NCI-H526 (cell line): ENCODE data around the gene LHX5.

Experiments
- DNase-seq, 2 experiments: peaks; one replicate each; lab custom pipeline; 2025; lab: John Stamatoyannopoulos, UW

The LHX5 gene

DNA sequence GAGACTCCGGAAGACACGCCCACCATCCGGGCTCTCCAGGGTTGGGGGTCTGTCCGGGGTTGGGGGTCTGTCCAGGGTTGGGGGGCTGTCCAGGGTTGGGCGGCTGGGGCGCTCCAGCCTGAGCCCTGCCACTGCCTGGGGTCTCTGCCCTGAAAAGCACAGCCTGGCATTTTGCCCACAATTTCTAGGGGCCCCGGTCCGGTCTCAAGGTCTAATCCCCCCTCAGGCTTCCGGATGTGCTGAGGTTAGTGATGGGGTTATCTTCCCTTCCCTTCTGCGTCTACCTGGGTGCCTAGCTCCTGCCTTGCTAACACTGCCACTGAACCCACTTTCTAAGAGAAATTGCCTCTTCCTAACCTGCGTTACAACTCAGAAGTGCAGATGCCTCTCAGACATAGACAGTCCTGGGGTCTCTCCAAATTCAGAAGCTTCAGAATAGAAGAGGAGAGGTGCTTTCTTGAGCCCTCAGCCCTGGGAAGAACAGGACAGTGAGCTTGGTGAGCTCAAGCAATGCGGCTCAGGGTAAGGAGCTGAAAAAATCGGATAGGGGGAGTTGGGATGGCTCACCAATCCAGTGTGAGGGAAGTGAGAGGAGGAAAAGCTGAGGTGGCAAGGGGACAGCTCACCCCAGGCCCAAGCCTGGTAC lies 5.7 kb downstream of the LHX5 start:
- no peak for DNase-seq

DNA sequence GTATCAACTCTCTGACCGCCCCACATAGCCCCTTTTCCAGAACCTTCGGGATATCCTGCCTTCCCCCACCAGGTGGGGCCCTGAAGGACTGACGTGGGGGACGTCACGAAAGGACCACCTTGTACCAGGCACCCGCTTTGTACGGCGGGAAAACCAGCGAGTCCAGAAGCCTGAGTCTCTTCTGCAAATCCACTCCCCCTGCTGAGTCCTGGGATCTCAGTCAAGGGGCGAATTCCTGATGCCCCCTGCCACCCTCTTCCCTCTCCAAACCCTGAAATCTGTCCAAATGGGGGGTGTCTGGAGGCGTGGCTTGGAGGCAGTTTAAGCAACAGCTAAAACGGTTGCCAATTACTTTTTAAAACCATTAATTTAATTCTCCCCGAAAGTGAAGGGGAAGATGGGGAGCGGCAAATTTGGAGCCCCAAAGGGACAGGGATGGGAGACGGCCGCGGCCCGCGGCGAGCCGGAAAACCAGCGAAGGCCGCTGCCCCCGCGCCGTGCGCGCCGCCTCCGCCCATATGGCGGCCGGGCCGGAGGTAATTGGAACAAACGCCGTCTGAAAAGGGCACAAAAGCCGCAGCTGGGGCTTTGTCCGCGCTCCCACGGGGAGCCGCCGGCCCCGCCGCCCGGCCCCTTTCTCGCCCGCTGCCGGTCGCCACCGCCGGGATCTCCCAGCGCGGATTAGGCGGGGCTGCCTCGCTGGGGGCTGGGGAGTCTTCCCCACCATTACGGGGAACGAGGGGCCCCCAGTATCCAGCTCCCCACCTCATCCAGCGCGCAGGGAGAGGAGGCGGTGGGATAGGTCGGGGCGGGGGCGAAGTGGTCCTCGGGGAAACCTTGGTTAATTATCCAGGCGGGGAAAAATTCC lies 6.6 kb downstream of the LHX5 start:
- DNase-seq = peak in 1 of 2 experiments; percentile 25

DNA sequence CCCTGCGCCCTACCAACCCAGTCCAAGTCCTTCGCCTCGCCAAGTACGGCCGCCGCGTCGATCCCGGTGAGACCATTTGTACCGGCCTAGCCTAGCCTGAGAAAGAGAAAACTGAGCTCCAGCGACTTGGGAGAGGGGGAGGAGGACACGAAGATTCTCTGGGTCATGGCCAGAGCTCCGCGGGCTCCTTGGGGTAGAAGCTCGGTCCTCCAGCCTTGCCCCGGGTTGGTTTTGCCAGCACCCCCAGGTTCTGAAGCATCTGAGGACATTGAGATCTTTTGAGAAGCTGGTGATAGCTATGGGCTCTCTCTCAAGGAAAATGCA lies 7.3 kb downstream of the LHX5 start:
- DNase-seq = no peak

DNA sequence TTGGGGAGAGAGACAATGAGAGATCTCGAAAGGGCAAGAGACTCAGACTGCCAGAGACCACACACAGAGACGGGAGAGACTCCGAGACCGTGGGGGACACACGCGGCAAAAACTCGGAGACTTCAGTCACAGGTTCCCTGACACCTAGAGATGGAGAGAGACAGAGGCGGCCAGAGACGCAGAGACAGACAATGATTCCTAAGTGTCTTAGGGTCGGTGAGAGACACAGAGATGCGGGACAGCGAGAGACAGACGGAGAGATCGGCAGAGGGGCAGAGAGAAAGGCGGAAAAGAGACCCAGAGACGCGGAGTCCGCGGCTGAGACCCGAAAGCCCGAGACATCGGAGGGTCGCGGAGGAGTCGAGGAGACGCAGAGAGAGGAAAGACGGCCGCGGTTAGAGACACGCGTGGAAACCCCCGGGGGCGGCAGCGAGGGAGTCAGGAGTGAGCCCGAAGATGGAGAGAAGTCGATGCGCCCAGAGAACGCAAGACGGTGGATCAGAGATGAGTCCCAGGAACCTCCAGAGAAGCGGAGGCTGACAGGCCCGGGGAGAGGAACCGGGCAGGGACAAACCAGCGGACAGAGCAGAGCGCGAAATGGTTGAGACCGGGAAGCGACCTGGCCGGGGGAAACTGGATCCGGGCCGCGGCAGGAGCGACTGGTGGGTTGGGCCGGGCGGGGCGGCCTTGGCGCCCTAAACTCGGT lies 7.8 kb downstream of the LHX5 start:
- peak in 1 of 2 experiments; percentile 47 for DNase-seq

DNA sequence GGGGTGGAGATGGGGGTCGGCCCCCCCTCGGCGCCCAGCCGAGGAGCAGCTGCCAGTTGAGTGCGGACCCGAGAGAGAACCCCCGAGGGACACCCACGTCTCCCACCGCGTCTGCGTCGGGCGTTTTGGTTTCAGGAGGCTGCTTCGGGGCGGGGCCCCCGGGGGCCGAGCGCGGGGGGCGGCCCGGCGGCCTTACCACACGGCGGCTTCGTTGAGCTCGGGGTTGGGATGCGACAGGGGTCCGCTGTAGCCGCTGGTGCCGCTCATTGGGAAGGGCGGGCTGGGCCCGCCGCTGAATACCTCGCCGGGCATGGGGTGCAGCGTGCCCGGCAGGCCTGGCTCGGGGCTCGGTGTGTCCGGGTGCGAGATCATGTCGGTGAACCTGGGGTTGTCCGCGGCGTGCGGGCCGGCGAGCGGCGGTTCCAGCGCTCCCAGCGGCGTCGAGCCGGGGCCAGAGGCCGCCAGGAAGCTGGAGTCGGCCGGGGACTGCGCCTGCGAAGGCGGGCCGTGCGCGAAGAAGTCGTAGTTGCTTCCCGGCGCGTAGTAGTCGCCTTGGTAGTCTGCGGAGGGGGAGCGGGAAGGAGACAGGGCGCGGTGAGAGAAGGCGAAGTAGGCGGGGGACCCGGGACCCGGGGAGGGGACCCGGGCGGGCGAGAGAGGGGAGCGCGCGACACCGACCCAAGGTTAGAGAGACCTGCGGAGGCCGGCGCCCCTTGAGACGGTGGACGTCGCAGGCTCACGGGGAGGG lies 8.5 kb downstream of the LHX5 start:
- DNase-seq = peak in 1 of 2 experiments; percentile 40

DNA sequence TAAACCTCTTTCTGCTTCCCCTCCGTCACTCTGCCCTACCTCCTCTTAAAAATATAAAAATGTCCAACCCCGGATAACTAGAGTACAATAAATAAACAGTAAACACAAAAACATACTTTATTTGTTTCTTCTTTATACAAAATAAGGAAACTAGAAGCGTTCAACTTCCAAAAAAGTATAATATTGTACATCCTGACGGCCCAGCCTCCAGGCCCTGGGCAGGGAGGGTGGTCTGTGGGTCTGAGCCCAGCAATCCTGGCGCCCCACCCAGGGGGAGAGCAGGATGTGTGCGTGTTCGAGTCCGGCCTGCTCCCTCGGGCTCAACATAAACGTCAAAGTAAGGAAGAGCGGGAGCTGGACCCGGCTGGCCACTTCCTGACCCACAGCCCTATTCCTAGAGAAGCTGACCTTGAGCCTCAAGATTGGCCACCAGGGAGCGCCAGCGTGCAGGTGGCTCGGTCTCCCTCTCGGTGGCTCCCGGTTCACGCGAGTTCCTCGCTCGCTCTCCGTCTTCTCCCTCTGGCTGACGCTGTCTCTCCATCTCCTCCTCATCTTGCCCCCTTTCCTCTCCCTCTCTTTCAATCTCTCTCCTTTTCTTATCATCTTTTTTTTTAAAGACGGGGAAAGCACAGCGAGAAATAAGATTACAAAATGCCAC lies 9.4 kb downstream of the LHX5 start:
- peak; percentile 37 to 85 for DNase-seq

DNA sequence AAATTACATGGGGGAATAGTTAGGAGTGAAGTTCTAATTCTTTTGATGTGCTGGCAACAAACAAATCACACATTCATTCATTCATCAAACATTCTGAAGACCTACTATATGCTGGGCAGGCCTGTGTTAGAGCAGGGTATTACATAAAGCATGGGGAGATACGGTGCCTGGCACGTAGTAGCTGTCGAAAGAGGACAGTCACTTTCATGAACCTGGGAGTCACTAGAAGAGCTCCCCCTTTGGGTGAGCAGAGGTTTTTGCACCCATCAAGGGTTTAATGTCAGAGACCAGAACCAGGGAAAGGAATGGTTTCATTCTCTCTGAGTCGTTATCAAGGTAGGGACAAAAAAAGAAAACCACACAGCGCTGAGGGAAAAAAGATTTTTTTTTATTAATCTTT lies 10.0 kb downstream of the LHX5 start:
- peak; percentile 12 to 63 for DNase-seq

DNA sequence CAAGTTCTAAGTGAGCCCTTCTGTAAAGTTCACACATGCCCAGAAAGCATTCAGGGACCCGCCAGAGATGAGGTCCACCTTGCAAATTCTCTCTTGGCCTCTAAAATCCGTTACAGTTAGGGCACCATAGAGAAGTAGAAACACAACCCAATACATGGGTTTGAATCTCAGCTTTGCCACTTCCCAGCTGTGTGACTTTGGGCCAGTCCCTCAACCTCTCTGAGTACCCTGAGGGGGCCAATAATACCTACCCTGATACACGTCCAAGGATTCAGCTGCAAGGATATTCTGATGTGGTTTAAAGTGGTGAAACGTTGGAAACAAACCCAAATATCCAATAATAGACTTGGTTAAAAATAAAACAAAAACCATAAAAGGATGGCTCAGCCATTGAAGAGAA lies 11.7 kb downstream of the LHX5 start:
- DNase-seq = no peak

DNA sequence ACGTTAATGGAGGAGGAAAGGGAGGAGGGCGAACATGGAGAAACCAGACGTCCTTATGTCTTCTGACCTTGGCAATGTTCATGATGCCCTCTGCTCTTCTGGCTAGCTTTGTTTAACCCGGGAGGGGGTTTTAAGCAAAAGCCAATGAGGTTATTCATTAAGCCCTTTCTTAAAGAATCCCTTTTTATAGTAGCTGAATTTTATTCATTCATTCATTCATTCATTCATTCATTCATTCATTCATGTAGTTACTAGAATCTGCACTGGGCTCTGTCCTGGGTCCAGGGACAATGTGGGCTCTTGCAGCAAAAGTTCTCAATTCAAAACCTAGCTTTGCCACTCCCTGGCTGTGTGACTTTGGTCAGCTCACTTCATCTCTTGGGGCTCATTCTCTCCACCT lies 14.0 kb downstream of the LHX5 start:
- no peak for DNase-seq

DNA sequence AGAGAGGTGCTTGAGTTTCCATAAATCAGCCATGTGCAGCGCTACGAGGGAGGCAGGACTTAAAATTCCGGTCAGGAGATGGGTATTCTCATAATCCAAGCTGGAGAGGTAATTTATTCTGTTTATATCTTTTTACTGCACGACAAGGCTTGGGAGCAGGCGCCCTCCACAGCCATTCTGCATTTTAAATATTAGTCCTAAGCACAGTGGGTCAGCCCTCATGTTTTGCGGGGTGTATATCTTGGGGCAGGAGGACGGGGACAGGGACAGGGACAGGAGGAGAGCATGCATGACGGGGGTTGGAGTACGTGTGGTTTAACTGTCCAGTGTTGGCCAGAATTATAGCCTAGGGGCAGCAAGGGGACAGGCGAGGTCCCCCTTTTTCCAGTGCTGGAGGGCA lies 14.5 kb downstream of the LHX5 start:
- no peak for DNase-seq

DNA sequence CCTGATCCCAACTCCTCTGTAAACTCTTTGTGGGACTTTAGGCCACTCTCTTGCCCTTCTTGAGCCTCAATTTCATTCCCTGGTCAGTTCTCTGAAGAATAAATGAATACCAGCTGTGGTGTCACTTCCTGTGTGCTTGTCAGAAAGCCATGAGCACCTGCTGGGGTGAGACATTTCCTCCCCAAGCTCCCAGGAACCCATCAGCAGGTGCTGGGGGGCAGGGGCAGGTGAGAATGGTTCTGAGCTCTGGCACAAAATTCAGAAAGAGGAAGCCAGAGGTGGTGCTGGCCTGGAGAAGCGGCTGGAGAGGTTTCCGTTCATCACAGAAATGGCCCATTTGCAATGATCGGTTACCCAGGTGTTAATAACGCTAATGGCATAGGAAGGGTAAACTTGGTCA lies 14.9 kb downstream of the LHX5 start:
- DNase-seq = no peak

DNA sequence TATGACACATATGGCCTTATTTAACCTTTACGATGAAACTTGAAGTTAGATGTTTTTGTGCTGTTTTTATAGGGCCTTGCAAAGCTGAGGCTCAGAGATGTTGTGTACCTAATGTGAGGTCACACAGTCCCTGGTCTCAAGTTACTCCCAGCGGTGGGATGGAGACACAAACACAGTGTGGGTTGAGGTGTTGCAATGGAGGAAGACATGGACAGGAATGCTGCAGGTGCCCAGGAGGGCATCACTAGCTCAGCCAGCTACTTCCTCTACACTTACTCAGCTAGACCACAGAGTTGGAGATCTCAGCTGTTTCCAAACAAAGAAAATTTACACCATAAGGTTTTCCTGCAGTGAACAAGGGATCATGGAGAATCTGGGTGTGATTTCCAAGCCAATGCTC lies 15.5 kb downstream of the LHX5 start:
- no peak for DNase-seq

DNA sequence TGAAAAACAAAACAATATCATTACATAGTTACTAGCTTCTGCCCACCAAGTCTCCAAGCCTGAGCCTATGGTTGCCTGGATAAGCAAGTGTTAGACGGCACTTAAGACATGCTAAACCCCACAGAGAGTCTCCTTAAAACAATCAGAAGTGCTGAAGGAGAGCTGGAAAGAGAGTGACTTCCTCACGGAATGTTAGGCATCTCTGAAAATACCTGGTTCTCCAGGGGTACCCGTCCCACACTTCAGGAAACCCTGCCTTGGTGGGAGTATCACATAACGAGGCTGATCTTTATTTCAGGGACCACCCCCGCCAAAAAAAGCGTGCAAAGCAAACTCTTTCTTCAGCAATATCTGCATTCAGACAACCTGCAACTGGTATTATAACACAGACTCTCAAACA lies 18.3 kb downstream of the LHX5 start:
- no peak for DNase-seq

DNA sequence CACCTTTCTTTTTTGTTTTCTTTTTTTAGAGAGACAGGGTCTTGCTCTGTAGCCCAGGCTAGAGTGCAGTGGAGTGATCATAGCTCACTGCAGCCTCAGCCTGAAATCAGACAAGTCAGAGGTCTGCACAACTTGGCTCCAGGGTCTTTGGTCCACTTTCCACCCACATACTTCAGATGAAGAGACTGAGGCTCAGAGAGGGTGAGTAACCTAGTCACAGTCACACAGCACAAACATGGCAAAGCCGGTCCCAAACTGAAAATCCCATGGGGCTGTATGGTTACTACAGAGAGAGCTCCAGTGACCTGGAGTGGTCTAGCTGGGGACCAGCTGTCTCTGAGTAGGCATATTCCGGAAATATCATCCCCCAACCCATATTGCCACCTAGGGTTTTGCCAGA lies 19.2 kb downstream of the LHX5 start:
- no peak for DNase-seq

DNA sequence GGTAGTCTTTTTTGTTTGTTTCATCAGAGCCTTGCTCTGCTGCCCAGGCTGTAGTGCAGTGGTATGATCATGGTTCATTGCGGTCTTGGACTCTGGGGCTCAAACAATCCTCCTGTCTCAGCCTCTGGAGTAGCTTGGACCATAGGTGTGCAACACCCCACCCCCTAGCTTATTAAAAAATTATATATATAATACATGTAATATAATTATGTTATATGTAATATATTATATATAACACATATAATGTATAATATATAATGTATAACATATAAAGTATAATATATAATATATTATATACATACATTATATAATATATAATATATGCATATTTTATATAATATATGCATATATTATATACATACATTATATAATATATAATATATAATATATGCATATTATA lies 21.8 kb downstream of the LHX5 start:
- DNase-seq = no peak

DNA sequence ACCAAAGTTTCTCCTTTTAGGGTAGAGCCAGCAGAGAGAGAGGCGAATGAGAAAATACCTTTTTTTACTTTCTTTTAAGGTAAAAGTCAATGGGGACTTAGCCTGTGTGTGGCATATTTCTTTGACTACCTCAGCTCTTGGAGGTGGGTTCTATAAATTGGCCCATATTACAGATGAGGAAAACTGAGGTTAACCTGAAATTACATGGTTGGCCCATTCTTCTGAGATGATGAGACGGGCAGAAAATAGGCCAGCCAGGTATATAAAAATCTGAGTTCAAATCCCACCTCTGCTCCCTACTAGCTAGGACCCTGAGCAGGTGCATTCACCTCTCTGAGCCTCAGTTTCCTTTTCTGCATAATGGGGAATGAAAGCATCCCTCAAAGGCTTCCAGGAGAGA lies 22.4 kb downstream of the LHX5 start:
- DNase-seq = no peak

DNA sequence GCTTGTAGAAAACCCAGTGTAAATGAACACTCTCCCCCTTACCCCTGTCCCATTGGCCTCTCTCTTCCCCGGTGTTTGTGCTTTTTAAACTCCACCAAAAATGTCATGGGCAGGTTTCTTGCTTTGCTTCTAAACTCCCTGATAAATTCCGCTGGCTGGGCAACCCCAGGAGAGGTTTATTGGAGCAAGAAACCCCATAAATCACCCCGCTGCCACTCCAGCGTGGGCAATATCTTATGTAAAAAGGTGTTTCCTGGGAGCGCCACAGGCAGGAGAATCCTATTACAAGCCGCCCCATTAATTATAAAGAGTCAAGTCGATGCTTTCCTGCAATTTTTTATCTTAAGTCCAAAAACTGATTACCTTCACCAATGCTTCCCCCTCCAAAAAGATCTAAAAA lies 22.8 kb downstream of the LHX5 start:
- no peak for DNase-seq

DNA sequence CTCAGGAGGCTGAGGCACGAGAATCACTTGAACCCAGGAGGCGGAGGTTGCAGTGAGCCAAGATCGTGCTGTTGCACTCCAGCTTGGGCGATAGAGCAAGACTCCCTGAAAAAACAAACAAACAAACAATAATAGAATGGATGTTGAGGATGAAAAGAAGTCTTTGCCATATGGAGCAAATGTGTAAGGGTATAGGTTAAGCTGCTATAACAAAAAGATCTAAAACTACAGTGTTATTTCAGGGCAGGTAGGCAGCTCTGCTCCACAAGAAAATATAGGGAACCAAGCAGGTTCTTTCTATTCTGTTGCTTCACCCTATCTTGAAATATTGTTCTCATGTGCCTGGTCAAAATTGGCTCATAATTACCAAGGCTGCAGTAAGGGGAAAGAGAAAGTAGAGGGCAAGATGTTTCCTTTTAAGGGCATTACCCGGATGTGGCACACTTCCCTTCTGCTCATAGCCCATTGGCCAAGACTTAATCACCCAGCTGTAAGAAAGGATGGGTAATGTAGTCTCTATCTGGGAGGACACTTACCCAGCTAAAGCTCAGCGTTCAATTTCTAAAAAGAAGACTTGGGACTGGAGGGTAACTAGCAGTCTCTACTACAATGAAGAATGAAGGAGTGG lies 26.0 kb downstream of the LHX5 start:
- DNase-seq = no peak

DNA sequence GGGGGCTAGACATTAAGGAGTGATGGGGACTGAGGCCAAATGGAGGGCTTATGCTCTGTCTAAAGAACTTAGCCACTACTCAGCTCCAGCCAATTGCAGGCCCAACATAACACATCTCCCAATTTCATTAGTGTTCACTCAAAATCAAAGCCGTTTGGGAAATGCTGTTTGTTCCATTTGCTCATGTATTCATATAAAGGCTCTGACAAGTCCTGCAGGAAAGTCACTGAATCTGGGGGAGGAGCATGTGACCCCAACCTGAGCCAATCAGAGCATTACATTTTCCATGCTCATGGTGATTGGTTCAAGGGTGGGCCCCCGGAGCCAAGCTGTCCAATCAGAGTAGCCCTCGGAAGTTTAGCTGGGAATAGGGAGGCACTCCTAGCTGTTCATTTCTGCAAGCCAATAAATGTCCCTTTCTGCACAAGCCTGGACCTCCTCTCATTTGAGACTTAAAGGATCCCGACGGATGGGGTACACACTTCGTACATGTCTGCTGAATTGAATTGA lies 28.6 kb downstream of the LHX5 start:
- no peak for DNase-seq

DNA sequence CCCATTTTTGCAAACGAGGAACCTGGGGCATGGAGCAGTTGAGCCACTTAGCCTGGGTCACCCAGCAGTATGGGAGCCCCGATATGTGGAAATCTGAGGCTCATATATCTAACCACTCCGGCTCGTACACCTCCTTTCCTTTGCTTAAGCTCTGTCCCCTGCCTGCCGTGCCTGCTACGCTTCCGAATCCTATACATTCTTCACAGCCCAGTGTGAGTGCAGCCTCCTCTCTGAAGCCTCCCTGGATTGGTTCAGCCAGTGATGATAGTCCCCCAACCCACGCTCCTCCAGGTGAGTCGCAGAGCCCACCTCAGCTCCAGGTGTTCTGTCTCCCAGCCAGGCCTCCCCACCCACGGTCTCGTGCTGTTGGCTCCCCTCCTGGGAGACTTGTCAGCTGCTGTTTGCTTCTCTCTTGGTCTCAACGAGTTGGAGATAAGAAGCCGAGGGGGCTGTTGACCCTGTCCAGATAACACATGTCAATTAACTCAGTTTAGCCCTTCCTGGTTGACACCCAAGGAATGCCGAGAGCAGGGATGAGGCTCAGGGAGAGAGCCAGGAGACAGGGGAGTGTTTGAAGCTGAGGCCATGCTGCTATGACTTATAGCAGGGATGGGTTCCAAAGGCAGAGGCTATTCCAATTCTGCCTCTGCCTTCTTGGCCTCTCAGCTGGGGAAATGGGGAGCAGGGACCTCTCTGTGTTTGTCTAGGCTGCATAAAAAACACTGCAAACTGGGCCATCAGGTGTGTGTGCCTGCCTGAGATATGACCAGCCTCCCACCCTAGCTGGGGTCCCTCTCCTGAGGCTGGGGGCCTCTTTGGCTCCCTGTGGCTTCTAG lies 30.5 kb downstream of the LHX5 start:
- DNase-seq = no peak
